Thyroid gland (tissue), 4 donors: ENCODE measurements around the gene HPCAL1. TPM values are rescaled to one million over a fixed set of nuclear protein-coding genes. Genes with fewer than 3 reads are reported as not detected.

Experiments
- DNase-seq, 2 donors: peaks; one replicate each; pipeline ENCODE4 v3.0.0-alpha.2; 2019
- H3K27ac ChIP-seq, 3 donors: fragments of 200-600 bp; sonication (generic); 1 replicate in 2 of 3; 2 replicates in 1 of 3; pipeline ENCODE4 v1.5.1; 2016 to 2019; ENCODE audit warnings: mild to moderate bottlenecking in 1 of 3, moderate library complexity in 1 of 3
- H3K27me3 ChIP-seq: fragments of 200-600 bp; sonication (generic); one replicate; pipeline ENCODE4 v1.5.1; 2019
- H3K36me3 ChIP-seq, 2 donors: fragments of 200-600 bp; sonication (generic); one replicate each; pipeline ENCODE4 v1.5.1; 2016 to 2019
- H3K4me1 ChIP-seq, 2 donors: fragments of 200-600 bp; sonication (generic); one replicate each; pipeline ENCODE4 v1.5.1; 2017 to 2019
- H3K4me3 ChIP-seq, 3 donors: fragments of 200-600 bp; sonication (generic); replicated peaks in 1 of 3; 1 replicate in 2 of 3; 2 replicates in 1 of 3; pipeline ENCODE4 v1.5.1; 2016; ENCODE audit warnings: mild to moderate bottlenecking in 1 of 3
- H3K9me3 ChIP-seq: fragments of 200-600 bp; sonication (generic); one replicate; pipeline ENCODE4 v1.5.1; 2017
- POLR2A ChIP-seq, 2 donors: fragments of 450-650 bp; IDR thresholded peaks; one replicate each; pipeline ENCODE4 v1.6.1; 2017; ENCODE audit warnings: antibody characterized with exemption in 2 of 2, mild to moderate bottlenecking in 2 of 2, moderate library complexity in 1 of 2
- WGBS, 2 donors: methylation state at CpG; one replicate each; pipeline ENCODE4 v1.1.5; 2017; 5-methylcytosine and 5-hydroxymethylcytosine counted together
- intact Hi-C: fragments of 100-400 bp; cut with DNase I; formaldehyde crosslinking; loops from one replicate; pipeline ENCODE4 v1.15.1; 2023
- total RNA-seq, 4 donors: library from RNA; depleted of rRNA; stranded (reverse); fragments of >200 nt; gene quantifications; one replicate each; pipeline ENCODE4 v1.2.3, GENCODE V29; 2016
- TF ChIP-seq, protein P1 (sequence below), 6 experiments: fragments of 200-600 bp in 3 of 6; fragments of 450-650 bp in 3 of 6; sonication (generic) in 3 of 6; IDR thresholded peaks; one replicate each; pipeline ENCODE4 v1.5.1; 2016 to 2019; ENCODE audit warnings: antibody characterized with exemption in 6 of 6, mild to moderate bottlenecking in 2 of 6, inconsistent platforms in 1 of 6, moderate library complexity in 1 of 6

The HPCAL1 gene
- total RNA-seq, 4 donors from 2014 or later, result 39.9 to 84.2 (median 64.8) TPM

DNA sequence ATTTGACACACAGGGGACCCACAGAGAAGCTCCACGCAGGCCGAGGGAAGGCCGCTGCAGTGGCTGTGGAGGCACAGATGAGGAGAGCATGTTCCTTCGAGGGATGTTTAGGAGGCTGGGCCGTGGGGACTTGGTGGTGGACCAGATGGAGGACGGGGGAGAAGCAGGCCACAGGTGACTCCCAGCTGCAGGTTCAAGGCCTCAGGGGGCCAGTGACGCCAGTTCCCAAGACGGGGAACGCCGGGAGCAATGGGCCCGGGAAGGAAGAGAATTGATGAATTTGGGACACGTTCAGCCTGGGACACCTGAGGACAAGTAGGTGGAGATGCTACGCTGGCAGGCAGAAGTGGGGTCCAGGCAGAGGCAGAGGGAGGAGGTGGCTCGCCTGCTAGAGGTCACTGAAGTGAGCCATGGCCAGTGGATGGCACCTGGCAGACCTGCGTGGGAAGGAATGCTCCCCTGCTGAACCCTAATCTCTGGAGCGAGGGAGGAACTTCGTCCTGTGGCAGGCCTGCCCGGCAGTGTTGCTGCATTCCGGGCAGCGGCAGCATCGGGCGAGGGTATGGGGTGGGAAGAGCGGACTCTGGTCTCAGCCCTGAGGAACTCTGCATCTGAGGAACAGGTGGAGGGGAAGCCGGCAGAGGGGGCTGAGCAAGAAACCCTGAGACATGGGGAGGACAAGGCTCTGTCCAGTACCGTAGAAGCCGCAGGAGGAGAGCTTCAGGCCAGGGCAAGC is 25.2 kb upstream of the HPCAL1 start:
- no peaks in the 10 kb centered on the region for H3K27me3 ChIP-seq
- DNase-seq, result no peak
- 64 to 80% methylated on average over 22 to 26 of the region's 26 CpGs for WGBS, 2 donors
- peaks cover 7 to 11% of the 10 kb centered on the region in 2 donors for H3K4me1 ChIP-seq
- H3K4me3 ChIP-seq, result no peak overlapping the region
- H3K36me3 ChIP-seq, result no peaks in the 10 kb centered on the region
- H3K9me3 ChIP-seq, result no peaks in the 10 kb centered on the region
- TF ChIP-seq, protein P1, sequence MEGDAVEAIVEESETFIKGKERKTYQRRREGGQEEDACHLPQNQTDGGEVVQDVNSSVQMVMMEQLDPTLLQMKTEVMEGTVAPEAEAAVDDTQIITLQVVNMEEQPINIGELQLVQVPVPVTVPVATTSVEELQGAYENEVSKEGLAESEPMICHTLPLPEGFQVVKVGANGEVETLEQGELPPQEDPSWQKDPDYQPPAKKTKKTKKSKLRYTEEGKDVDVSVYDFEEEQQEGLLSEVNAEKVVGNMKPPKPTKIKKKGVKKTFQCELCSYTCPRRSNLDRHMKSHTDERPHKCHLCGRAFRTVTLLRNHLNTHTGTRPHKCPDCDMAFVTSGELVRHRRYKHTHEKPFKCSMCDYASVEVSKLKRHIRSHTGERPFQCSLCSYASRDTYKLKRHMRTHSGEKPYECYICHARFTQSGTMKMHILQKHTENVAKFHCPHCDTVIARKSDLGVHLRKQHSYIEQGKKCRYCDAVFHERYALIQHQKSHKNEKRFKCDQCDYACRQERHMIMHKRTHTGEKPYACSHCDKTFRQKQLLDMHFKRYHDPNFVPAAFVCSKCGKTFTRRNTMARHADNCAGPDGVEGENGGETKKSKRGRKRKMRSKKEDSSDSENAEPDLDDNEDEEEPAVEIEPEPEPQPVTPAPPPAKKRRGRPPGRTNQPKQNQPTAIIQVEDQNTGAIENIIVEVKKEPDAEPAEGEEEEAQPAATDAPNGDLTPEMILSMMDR (IDR thresholded peaks at IDR 0.05), result peak in 1 of 6 experiments; percentile 15
- no peak for TF ChIP-seq POLR2A (IDR thresholded peaks at IDR 0.05)
- H3K27ac ChIP-seq, result peak overlapping the region in 1 of 3 donors; percentile 17
- intact Hi-C loops, result no loop called here

DNA sequence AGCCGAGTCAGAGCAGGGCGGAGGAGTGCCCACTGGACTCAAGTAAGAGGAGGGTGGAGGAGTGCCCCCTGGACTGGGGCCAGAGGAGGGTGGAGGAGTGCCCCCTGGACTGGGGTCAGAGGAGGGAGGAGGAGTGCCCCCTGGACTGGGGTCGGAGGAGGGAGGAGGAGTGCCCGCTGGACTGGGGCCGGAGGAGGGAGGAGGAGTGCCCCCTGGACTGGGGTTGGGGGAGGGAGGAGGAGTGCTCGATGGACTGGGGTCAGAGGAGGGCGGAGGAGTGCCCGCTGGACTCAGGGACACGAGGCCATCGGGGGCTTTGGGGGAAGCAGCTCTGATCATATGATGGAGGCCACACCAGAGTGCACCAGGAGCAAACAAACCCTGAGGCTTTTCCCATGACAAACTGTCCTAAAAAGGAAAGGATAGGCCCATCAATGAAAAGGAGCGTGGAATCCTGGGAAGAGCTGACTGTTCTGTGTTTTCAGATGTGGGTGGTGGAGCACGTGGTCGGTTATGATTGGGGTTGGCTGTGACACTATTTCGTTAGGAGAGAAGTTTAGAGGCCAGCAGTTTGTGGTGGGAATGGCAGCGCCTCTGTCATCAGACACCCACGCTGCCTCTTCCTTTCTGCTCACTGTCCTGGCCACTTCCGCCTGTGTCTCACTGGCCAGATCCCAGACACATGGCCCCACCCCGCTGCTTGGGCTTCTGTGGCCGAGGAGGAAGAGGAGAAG is 24.5 kb upstream of the HPCAL1 start:
- H3K36me3 ChIP-seq, result no peaks in the 10 kb centered on the region
- TF ChIP-seq, protein P1 (IDR thresholded peaks at IDR 0.05), result no peak
- no peak for TF ChIP-seq POLR2A (IDR thresholded peaks at IDR 0.05)
- H3K9me3 ChIP-seq, result no peaks in the 10 kb centered on the region
- 52 to 53% methylated on average over 18 to 19 of the region's 19 CpGs for WGBS, 2 donors
- H3K4me1 ChIP-seq, result peaks cover 7 to 16% of the 10 kb centered on the region in 2 donors
- intact Hi-C loops, result no loop called here
- H3K4me3 ChIP-seq, result no peak overlapping the region
- DNase-seq, result peak; percentile 81 to 86
- peak overlapping the region in 1 of 3 donors; percentile 31 for H3K27ac ChIP-seq
- H3K27me3 ChIP-seq, result no peaks in the 10 kb centered on the region

DNA sequence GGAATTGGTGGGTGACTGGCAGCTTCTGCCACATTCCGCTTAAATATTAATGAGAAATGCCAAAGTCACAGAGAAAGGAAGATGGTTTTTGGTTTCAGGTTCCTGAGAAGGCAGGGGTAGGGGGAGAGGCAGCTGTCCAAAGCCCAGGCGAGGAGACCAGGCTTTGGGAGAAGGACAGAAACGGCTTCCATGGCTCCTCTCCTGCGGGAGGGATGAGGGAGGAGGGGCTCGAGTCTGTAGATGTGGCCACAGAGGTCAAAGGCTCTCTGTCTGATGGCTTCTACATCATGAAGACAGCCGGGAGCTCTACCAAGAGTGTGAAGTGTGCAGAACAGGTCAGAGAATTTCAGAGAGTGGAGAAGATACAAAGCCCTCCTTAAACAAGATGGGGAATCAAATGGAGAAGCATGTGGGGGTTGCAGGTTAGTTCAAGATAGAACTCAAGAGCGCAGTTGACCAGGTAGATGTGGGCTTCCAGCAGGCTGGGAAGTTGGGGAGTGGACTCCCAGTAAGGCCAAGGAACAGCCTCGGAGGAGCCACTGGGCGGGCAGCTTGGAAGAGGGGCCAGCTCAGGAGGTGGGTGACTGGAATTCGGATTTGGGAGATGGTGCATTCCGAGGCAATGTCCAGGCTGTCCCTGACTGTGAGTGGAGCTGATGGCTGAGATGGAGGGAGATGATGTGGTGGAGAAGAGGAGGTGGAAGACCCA is 23.8 kb upstream of the HPCAL1 start:
- Histone ChIP-seq H3K9me3 (no peaks in the 10 kb centered on the region), H3K4me3 (no peak overlapping the region), H3K27me3 (no peaks in the 10 kb centered on the region), H3K36me3 (no peaks in the 10 kb centered on the region), H3K27ac (peak overlapping the region in 1 of 3 donors; percentile 31), H3K4me1 (peaks cover 7 to 19% of the 10 kb centered on the region in 2 donors)
- intact Hi-C loops, result no loop called here
- no peak for DNase-seq
- WGBS, 2 donors, result 74 to 83% methylated on average over 11 of the region's 11 CpGs
- TF ChIP-seq, protein P1 (IDR thresholded peaks at IDR 0.05), result no peak
- TF ChIP-seq POLR2A (IDR thresholded peaks at IDR 0.05), result no peak

DNA sequence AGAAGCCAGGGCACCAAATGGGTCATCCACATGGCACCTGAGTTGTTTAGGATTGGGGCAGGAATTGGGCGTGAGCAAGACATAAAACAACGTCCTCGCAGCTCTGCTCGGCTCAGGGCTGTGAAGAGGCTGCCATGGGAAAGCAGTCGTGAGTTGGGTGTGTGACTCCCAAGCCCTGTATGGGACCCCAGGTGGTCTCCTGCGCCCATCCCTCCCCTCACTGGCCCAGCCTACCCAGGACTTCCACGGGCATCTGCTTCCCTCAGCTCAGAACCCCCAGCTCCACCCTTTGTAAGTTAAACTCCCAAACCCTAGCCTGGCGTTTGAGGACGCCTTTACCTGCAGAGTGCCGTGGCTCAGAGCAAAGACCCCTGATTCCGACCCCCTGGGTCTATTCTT is 23.2 kb upstream of the HPCAL1 start:
- Histone ChIP-seq H3K27me3 (no peaks in the 10 kb centered on the region), H3K9me3 (no peaks in the 10 kb centered on the region), H3K27ac (no peak overlapping the region), H3K4me1 (peaks cover 7 to 20% of the 10 kb centered on the region in 2 donors), H3K4me3 (no peak overlapping the region), H3K36me3 (no peaks in the 10 kb centered on the region)
- DNase-seq, result no peak
- TF ChIP-seq, protein P1 (IDR thresholded peaks at IDR 0.05), result no peak
- no peak for TF ChIP-seq POLR2A (IDR thresholded peaks at IDR 0.05)
- 86 to 91% methylated on average over 11 of the region's 11 CpGs for WGBS, 2 donors
- intact Hi-C loops, result no loop called here
